Measurements from ENCODE around the gene SCEL.
"Not testable (repeated sequence)": the region's sequence is repeated elsewhere in the genome, so short reads cannot be mapped to it uniquely, and the experiment has no call there.

The SCEL gene

GRCh38 chr13:77662301-77662700 lies 126.8 kb downstream of the SCEL start:
- DNase-seq (ENCODE audit: low spot score), result not testable (repeated sequence)

- DNase-seq (ENCODE audit: low spot score), result not testable (repeated sequence)
These were observed 127.3 kb downstream of the SCEL start for GRCh38 chr13:77662831-77663230.

- no peak for DNase-seq (ENCODE audit: low spot score)
These were observed 139.3 kb downstream of the SCEL start for GRCh38 chr13:77674852-77675251.

DNA sequence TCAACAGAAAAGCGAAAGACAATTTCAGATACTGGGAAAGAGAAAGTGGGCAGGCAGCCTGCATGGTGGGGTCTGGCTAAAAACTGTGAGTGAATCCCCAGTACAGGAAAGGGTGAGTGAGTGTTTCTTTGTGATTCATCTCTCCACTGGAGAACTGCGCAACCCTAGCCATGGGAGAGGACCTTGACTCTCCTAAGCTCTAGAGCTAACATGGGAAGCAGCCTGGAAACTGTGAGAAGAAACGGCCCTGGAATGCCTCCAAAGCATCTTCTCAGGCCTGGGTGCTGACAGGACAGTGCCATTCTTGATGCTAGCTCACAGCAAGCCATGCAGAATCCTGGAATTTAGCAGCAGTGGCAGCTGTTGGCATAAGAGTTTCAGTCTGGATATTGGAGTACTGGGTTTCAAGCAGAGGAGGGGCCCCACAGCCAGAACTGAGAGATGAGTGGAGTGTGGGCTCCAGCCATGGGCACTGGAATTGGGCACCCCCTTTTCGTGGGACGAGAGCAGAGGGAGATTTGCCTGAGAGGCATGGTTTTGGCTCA lies 143.3 kb downstream of the SCEL start:
- DNase-seq (ENCODE audit: low spot score), result no peak

- no peak for DNase-seq (ENCODE audit: low spot score)
These were observed 152.3 kb downstream of the SCEL start for GRCh38 chr13:77687799-77688198.

GRCh38 chr13:77691871-77692270 lies 156.4 kb downstream of the SCEL start:
- no peak for DNase-seq (ENCODE audit: low spot score)

- no peak for DNase-seq (ENCODE audit: low spot score)
These were observed 157.4 kb downstream of the SCEL start for GRCh38 chr13:77692746-77693448.

- no peak for DNase-seq (ENCODE audit: low spot score)
These were observed 158.0 kb downstream of the SCEL start for GRCh38 chr13:77693449-77693940.
